ENCODE data around the gene DPP9. TPM values are rescaled to one million over a fixed set of nuclear protein-coding genes. Genes with fewer than 3 reads are reported as not detected.

The DPP9 gene
- total RNA-seq, 2 experiments from 2014 or later: 40.2 to 63.8 TPM

DNA sequence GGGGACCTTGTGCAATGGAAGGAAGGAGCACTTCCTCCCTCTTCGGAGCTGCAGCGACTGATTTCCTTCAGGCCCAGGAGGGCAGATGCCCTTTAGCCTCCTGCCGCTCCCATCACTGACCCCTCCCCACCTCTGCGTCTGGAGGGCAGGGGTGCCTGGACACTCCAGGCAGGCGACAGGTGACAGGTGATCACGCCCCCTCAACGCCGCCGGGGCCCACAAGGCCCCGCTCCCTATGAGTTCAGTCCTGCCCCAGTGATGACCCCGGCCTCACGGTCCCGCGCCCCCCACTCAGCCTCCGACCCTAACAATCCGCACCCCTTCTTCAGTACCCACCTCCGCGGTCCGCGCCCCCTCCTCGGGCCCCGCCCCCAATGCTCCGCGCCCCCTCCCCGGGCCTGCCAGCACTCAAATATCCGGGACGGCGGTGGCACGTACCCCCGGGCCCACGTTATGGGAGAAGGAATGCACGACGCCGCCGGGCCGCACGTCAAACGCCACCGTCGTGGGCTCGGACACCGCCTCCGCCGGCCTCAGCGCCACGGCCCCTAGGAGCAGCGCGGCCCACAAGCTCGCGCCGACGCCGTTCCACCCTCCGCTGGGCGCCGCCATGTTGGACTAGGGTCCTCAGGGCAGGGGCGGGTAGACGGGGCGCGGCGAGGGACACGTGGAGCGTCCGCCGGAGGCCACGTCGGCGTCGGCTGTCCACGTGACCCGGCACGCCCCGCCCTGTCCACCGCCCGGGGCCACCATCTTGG is 53.7 kb downstream of the DPP9 start, which contains the start of gene MYDGF:
TSS of gene MYDGF (minus strand) at position 620 of the 758 bp plus-strand sequence. CDS start at position 612, 8 bp downstream.
- intact Hi-C loops (cut with micrococcal nuclease; ENCODE audit: unreplicated experiment): loop anchor here (1.0 kb wide), 1 partner anchor 121 kb away; the partner anchor contains the start of gene FEM1A
- Histone ChIP-seq H3K4me2 (ENCODE audit: low read length) (peak within 1 kb of the TSS; percentile 97), H3K4me3 (ENCODE audit: low read depth, low read length, poor library complexity, severe bottlenecking) (peak within 1 kb of the TSS; percentile 97), H3K9me3 (ENCODE audit: low read length) (no peaks in the 10 kb centered on the region), H3K27ac (ENCODE audit: low read depth, low read length, poor library complexity, severe bottlenecking) (peak within 1 kb of the TSS; percentile 29), H4K20me1 (ENCODE audit: insufficient read depth, low read length) (no peaks in the 10 kb centered on the region), H3K36me3 (ENCODE audit: insufficient read depth, low read length) (peaks cover 31% of the 10 kb centered on the region), H3K9me2 (ENCODE audit: insufficient read depth, low read length) (no peaks in the 10 kb centered on the region), H2AFZ (ENCODE audit: low read length) (peak within 1 kb of the TSS; percentile 68), H3K4me1 (ENCODE audit: insufficient read depth, low read length, poor library complexity, severe bottlenecking) (peaks cover 7% of the 10 kb centered on the region), H3K79me2 (ENCODE audit: insufficient read depth, low read depth, low read length) (peaks cover 17% of the 10 kb centered on the region)
- CTCF ChIA-PET (ENCODE audit: unreplicated experiment): no interaction called here
- DNase-seq (ENCODE audit: low spot score): peak; percentile 93
- POLR2A ChIA-PET: interaction anchor here (0.6 kb wide), 1 partner anchor 262 kb away, joined by 5 read pairs; no protein-coding TSS in a partner anchor
- BruUV-seq (replicated peaks): no TSS peak
- no peak for TF ChIP-seq CTCF (conservative IDR thresholded peaks at IDR 0.05; ENCODE audit: low read length)
- no peak for TF ChIP-seq EZH2phosphoT487 (IDR thresholded peaks at IDR 0.05; ENCODE audit: borderline replicate concordance, low read depth, low read length)

- BruUV-seq (replicated peaks): no TSS peak
- no peak overlapping the region for H3K27ac ChIP-seq (ENCODE audit: low read depth, low read length, poor library complexity, severe bottlenecking)
- CTCF ChIA-PET (ENCODE audit: unreplicated experiment): no interaction called here
Measured at GRCh38 chr19:4664642-4665041, 59.0 kb downstream of the DPP9 start.

More at GRCh38 chr19:4664642-4665041, 59.0 kb downstream of the DPP9 start:
- Histone ChIP-seq H3K9me3 (ENCODE audit: low read length) (no peaks in the 10 kb centered on the region), H3K79me2 (ENCODE audit: insufficient read depth, low read depth, low read length) (peaks cover 14% of the 10 kb centered on the region), H3K36me3 (ENCODE audit: insufficient read depth, low read length) (peaks cover 75% of the 10 kb centered on the region), H3K4me1 (ENCODE audit: insufficient read depth, low read length, poor library complexity, severe bottlenecking) (peaks cover 7% of the 10 kb centered on the region), H3K4me3 (ENCODE audit: low read depth, low read length, poor library complexity, severe bottlenecking) (no peak overlapping the region), H2AFZ (ENCODE audit: low read length) (no peak overlapping the region), H3K4me2 (ENCODE audit: low read length) (no peak overlapping the region), H4K20me1 (ENCODE audit: insufficient read depth, low read length) (no peaks in the 10 kb centered on the region), H3K9me2 (ENCODE audit: insufficient read depth, low read length) (no peaks in the 10 kb centered on the region)
- DNase-seq (ENCODE audit: low spot score): no peak
- intact Hi-C loops (cut with micrococcal nuclease; ENCODE audit: unreplicated experiment): no loop called here
- TF ChIP-seq CTCF (conservative IDR thresholded peaks at IDR 0.05; ENCODE audit: low read length) (no peak), EZH2phosphoT487 (IDR thresholded peaks at IDR 0.05; ENCODE audit: borderline replicate concordance, low read depth, low read length) (no peak)
- POLR2A ChIA-PET: interaction anchor here (0.7 to 1.0 kb wide), 2 partner anchors 13 to 1164 kb away, joined by 3 to 4 read pairs; partner anchors contain the start of gene DOHH

Measured in OCI-LY7 (cell line).